WTC11 (cell line): ENCODE data around the gene HMGB2. TPM values are rescaled to one million over a fixed set of nuclear protein-coding genes. Genes with fewer than 3 reads are reported as not detected.

Experiments used
- ATAC-seq: fragments of 200-7000 bp; cut with Tn5 transposase; 2 replicates; pipeline ENCODE4 v1.10.0; 2021; ENCODE audit warnings: mild to moderate bottlenecking, moderate library complexity
- CTCF ChIA-PET: fragments of 300-600 bp; sonication (Branson Sonifier 250); formaldehyde crosslinking; loops from one replicate; lab custom pipeline; 2021; ENCODE audit warnings: antibody characterized with exemption; lab: Charles Lee
- POLR2A ChIA-PET: fragments of 350-600 bp; sonication (Branson Sonifier 250); formaldehyde crosslinking; loops from one replicate; lab custom pipeline; 2021; ENCODE audit warnings: antibody characterized with exemption; lab: Charles Lee
- DNase-seq: peaks from one replicate; pipeline ENCODE4 v3.0.0; 2021; ENCODE audit warnings: low spot score
- H3K27ac Mint-ChIP-seq: 2 replicates; pipeline ENCODE4 v1.8.0; 2021; ENCODE audit warnings: mixed read lengths
- H3K27me3 Mint-ChIP-seq: 2 replicates; pipeline ENCODE4 v1.8.0; 2021; ENCODE audit warnings: low read depth, mild to moderate bottlenecking, moderate library complexity, mixed read lengths
- H3K36me3 Mint-ChIP-seq: 2 replicates; pipeline ENCODE4 v1.8.0; 2021; ENCODE audit warnings: mixed read lengths
- H3K4me1 Mint-ChIP-seq: 2 replicates; pipeline ENCODE4 v1.8.0; 2022; ENCODE audit warnings: mixed read lengths
- H3K4me3 Mint-ChIP-seq: 2 replicates; pipeline ENCODE4 v1.8.0; 2021; ENCODE audit warnings: mild to moderate bottlenecking, moderate library complexity, mixed read lengths
- H3K9me3 Mint-ChIP-seq: 2 replicates; pipeline ENCODE4 v1.8.0; 2021; ENCODE audit warnings: mixed read lengths
- ATF1 ChIP-seq: sonication (generic); formaldehyde crosslinking; IDR thresholded peaks from 2 replicates; pipeline ENCODE4 v1.8.1; 2023; ENCODE audit warnings: mild to moderate bottlenecking, moderate library complexity, missing genetic modification reagents
- CTCF ChIP-seq: fragments of 200-600 bp; IDR thresholded peaks from 2 replicates; pipeline ENCODE4 v1.8.0; 2022; ENCODE audit warnings: antibody characterized with exemption
- ETV6 ChIP-seq: sonication (generic); formaldehyde crosslinking; IDR thresholded peaks from 2 replicates; pipeline ENCODE4 v1.8.1; 2022; ENCODE audit warnings: mild to moderate bottlenecking, missing genetic modification reagents
- FOXP1 ChIP-seq: sonication (generic); formaldehyde crosslinking; IDR thresholded peaks from 2 replicates; pipeline ENCODE4 v1.8.0; 2022; ENCODE audit warnings: missing genetic modification reagents, mild to moderate bottlenecking, moderate library complexity, borderline replicate concordance
- GRHL2 ChIP-seq: fragments of 250-450 bp; sonication (Bioruptor Pico); IDR thresholded peaks from 2 replicates; pipeline ENCODE4 v1.8.0; 2022; ENCODE audit warnings: mild to moderate bottlenecking, moderate library complexity; ENCODE audit not compliant: insufficient replicate concordance, severe bottlenecking
- MYBL2 ChIP-seq: sonication (generic); formaldehyde crosslinking; IDR thresholded peaks from 2 replicates; pipeline ENCODE4 v1.8.1; 2023; ENCODE audit warnings: mild to moderate bottlenecking, moderate library complexity, missing genetic modification reagents
- NFATC4 ChIP-seq: fragments of 250-450 bp; sonication (Bioruptor Pico); IDR thresholded peaks from 2 replicates; pipeline ENCODE4 v1.9.0; 2021; ENCODE audit warnings: mild to moderate bottlenecking
- NFE2L1 ChIP-seq: sonication (generic); formaldehyde crosslinking; IDR thresholded peaks from 2 replicates; pipeline ENCODE4 v1.8.1; 2023; ENCODE audit warnings: missing genetic modification reagents
- TEAD1 ChIP-seq: sonication (generic); formaldehyde crosslinking; IDR thresholded peaks from 2 replicates; pipeline ENCODE4 v1.8.0; 2022; ENCODE audit warnings: mild to moderate bottlenecking, missing genetic modification reagents
- TEAD4 ChIP-seq: sonication (generic); formaldehyde crosslinking; IDR thresholded peaks from 2 replicates; pipeline ENCODE4 v1.8.0; 2022; ENCODE audit warnings: mild to moderate bottlenecking, missing genetic modification reagents
- ZNF121 ChIP-seq: sonication (generic); formaldehyde crosslinking; IDR thresholded peaks from 2 replicates; pipeline ENCODE4 v1.8.0; 2023; ENCODE audit warnings: missing genetic modification reagents
- ZNF416 ChIP-seq: fragments of 250-450 bp; sonication (Bioruptor Pico); IDR thresholded peaks from 2 replicates; pipeline ENCODE4 v1.9.0; 2021; ENCODE audit warnings: mild to moderate bottlenecking, inconsistent platforms
- ZSCAN18 ChIP-seq: fragments of 250-450 bp; sonication (Bioruptor Pico); IDR thresholded peaks from 2 replicates; pipeline ENCODE4 v2.1.2; 2022; ENCODE audit warnings: mild to moderate bottlenecking, moderate library complexity
- total RNA-seq: library from RNA; stranded (reverse); gene quantifications from 3 replicates; pipeline ENCODE4 v1.2.3, GENCODE V29; 2021
- TF ChIP-seq, protein P1 (sequence below): fragments of 250-450 bp; sonication (Bioruptor Pico); conservative IDR thresholded peaks from 2 replicates; pipeline ENCODE4 v1.9.0; 2021; ENCODE audit warnings: mild to moderate bottlenecking
- TF ChIP-seq, protein P2 (sequence below): sonication (generic); formaldehyde crosslinking; IDR thresholded peaks from 2 replicates; pipeline ENCODE4 v1.8.0; 2022; ENCODE audit warnings: mild to moderate bottlenecking, missing genetic modification reagents
- TF ChIP-seq, protein P3 (sequence below): fragments of 250-450 bp; sonication (Bioruptor Pico); IDR thresholded peaks from 2 replicates; pipeline ENCODE4 v1.8.0; 2021; ENCODE audit warnings: mild to moderate bottlenecking
- TF ChIP-seq, protein P4 (sequence below): sonication (generic); formaldehyde crosslinking; IDR thresholded peaks from 2 replicates; pipeline ENCODE4 v1.8.1; 2023; ENCODE audit warnings: mild to moderate bottlenecking, missing genetic modification reagents

Gene HMGB2
- total RNA-seq, 1 experiment from 2014 or later, result 279 TPM

GRCh38 chr4:173379929-173380328 lies 45.8 kb upstream of the HMGB2 start:
- ChIA-PET CTCF (no interaction called here), POLR2A (no interaction called here)
- ATAC-seq (no peak), DNase-seq (no peak)
- H3K27ac Mint-ChIP-seq, result no peak overlapping the region
- H3K9me3 Mint-ChIP-seq, result no peaks in the 10 kb centered on the region
- H3K4me1 Mint-ChIP-seq, result peaks cover 27% of the 10 kb centered on the region
- peaks cover 7% of the 10 kb centered on the region for H3K36me3 Mint-ChIP-seq
- no peak overlapping the region for H3K4me3 Mint-ChIP-seq
- TF ChIP-seq ZNF121 (no peak), NFE2L1 (CRISPR knock-in tag) (no peak), CTCF (no peak), NFATC4 (CRISPR knock-in tag) (no peak), GRHL2 (no peak), ATF1 (CRISPR knock-in tag) (no peak)
- TF ChIP-seq, protein P1, sequence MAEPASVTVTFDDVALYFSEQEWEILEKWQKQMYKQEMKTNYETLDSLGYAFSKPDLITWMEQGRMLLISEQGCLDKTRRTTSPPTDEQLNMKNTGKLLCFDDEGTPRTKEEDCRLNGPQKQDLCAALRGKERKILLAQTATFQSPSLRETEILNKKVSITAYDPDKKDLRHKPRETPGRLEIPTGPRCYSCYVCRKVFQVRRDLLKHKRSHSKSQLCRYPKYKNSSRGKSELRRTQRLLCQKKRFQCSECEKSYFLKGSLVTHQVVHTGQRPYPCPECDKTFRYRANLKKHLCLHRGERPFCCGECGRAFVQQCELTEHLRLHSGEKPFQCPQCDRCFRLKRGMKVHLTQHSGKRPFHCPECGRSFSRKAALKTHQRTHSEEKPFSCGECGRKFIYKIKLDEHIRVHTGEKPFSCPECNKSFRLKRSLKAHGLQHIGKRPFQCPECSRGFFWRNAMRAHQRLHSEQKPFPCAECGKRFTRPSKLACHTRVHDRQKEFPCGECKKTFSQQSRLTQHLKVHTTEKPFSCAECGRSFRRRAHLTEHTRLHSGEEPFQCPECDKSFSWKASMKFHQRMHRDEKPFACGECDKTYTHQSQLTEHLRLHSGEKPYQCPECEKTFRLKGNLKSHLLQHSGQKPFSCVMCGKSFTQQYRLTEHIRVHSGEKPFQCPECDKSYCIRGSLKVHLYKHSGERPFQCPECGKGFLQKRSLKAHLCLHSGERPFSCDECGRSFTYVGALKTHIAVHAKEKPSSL, result no peak
- no peaks in the 10 kb centered on the region for H3K27me3 Mint-ChIP-seq

DNA sequence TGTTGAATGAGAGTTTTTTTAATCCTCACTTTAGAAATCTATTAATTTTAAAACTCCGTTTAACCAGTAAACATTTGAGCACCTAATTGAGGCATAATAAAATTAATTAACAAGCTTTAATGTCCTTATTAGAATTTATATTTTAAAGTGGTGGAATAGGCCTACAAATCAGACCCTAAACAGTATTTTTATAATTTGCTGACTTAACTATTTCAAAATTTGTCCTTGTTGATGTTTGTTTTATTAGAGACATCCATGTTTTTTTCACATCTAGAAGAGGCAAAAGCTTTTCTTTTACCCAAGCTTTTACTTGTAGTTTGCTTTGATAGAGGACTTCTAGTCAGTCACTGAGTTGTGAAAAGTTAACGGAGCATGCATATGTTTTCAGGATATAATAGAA lies 40.4 kb upstream of the HMGB2 start:
- no peak overlapping the region for H3K27ac Mint-ChIP-seq
- DNase-seq (no peak), ATAC-seq (no peak)
- H3K4me3 Mint-ChIP-seq, result no peak overlapping the region
- peaks cover 7% of the 10 kb centered on the region for H3K27me3 Mint-ChIP-seq
- ChIA-PET CTCF (no interaction called here), POLR2A (no interaction called here)
- peaks cover 15% of the 10 kb centered on the region for H3K36me3 Mint-ChIP-seq
- TF ChIP-seq TEAD1 (CRISPR knock-in tag) (no peak), NFE2L1 (CRISPR knock-in tag) (no peak)
- no peaks in the 10 kb centered on the region for H3K9me3 Mint-ChIP-seq
- peaks cover 18% of the 10 kb centered on the region for H3K4me1 Mint-ChIP-seq

- no peak for TF ChIP-seq TEAD4 (CRISPR knock-in tag)
- TF ChIP-seq, protein P2, sequence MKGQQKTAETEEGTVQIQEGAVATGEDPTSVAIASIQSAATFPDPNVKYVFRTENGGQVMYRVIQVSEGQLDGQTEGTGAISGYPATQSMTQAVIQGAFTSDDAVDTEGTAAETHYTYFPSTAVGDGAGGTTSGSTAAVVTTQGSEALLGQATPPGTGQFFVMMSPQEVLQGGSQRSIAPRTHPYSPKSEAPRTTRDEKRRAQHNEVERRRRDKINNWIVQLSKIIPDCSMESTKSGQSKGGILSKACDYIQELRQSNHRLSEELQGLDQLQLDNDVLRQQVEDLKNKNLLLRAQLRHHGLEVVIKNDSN (CRISPR knock-in tag), result peak; percentile 34; the same call in 1 of the 2 replicates
- Mint-ChIP-seq H3K27ac (peak overlapping the region; percentile 61; the same call in 1 of the 2 replicates), H3K27me3 (peaks cover 7% of the 10 kb centered on the region), H3K4me3 (peak overlapping the region; percentile 90), H3K36me3 (peaks cover 15% of the 10 kb centered on the region), H3K4me1 (peaks cover 14% of the 10 kb centered on the region), H3K9me3 (no peaks in the 10 kb centered on the region)
- CTCF ChIA-PET, result interaction anchor here (0.6 to 3.3 kb wide), 10 partner anchors 10 to 813 kb away, joined by 3 to 25 read pairs (median 6); partner anchors contain the start of gene HMGB2
- DNase-seq, result peak; percentile 53
- peak; percentile 32 for ATAC-seq
- POLR2A ChIA-PET, result interaction anchor here (0.6 to 4.5 kb wide), 8 partner anchors 27 to 479 kb away, joined by 3 to 109 read pairs (median 3); partner anchors contain the start of genes HMGB2 and SCRG1
These were observed 37.4 kb upstream of the HMGB2 start for GRCh38 chr4:173371292-173372192.

DNA sequence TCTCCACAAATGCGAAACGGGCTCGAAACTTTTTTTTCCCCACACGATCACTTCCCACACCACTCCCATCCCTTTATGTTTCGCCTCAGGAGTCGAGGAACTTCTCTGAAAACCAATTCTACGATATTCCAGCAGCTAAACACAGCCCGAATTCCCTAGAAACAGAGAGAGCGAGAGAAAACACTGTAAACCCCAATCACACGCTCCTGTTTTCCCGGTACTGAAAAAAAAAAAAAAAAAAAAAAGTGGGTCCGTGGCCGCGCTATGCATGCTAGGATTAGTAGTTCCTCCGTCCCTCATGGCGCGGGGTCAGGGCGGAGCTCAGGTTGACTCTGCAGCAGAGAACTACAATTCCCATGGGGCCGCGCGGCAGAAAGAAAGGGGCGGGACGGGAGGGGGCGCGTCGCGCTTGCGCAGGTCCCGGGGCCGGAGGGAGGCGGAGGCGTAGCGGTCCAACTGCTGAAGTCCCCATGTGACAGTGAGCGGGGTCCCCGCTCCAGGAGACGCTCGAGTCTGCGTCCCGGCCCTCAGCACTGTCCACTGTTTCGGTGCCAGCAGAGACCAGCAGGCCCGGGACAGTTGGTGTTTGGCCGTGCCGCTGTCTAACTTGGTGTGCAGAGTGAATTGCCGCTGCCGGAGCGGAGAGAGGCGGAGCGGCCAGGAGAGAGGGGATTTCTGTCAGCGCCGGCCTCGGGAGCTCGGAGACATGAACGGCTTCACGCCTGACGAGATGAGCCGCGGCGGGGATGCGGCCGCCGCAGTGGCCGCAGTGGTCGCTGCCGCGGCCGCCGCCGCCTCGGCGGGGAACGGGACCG lies 36.5 kb upstream of the HMGB2 start, which contains the start of gene SAP30:
Gene SAP30 (plus strand): TSS at position 478 of the 815 bp plus-strand sequence. CDS start 229 bp downstream, at position 707.
- ChIA-PET CTCF (interaction anchor here (0.6 to 3.3 kb wide), 20 partner anchors 10 to 814 kb away, joined by 3 to 25 read pairs (median 4); partner anchors contain the start of gene HMGB2), POLR2A (interaction anchor here (0.6 to 4.5 kb wide), 10 partner anchors 12 to 357 kb away, joined by 3 to 109 read pairs (median 3); partner anchors contain the start of gene HMGB2)
- H3K4me1 Mint-ChIP-seq, result peaks cover 22% of the 10 kb centered on the region
- peaks cover 10% of the 10 kb centered on the region for H3K36me3 Mint-ChIP-seq
- H3K4me3 Mint-ChIP-seq, result peak within 1 kb of the TSS; percentile 100
- H3K27ac Mint-ChIP-seq, result peak within 1 kb of the TSS; percentile 100
- DNase-seq (peak; percentile 98), ATAC-seq (peak; percentile 86)
- H3K27me3 Mint-ChIP-seq, result peaks cover 7% of the 10 kb centered on the region
- H3K9me3 Mint-ChIP-seq, result no peaks in the 10 kb centered on the region
- no peak for TF ChIP-seq ZSCAN18 (CRISPR knock-in tag)
- TF ChIP-seq, protein P3, sequence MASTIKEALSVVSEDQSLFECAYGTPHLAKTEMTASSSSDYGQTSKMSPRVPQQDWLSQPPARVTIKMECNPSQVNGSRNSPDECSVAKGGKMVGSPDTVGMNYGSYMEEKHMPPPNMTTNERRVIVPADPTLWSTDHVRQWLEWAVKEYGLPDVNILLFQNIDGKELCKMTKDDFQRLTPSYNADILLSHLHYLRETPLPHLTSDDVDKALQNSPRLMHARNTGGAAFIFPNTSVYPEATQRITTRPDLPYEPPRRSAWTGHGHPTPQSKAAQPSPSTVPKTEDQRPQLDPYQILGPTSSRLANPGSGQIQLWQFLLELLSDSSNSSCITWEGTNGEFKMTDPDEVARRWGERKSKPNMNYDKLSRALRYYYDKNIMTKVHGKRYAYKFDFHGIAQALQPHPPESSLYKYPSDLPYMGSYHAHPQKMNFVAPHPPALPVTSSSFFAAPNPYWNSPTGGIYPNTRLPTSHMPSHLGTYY (CRISPR knock-in tag), result no peak
- peak; percentile 81 for TF ChIP-seq FOXP1 (CRISPR knock-in tag)
- TF ChIP-seq ZNF416 (CRISPR knock-in tag), result no peak
- TF ChIP-seq MYBL2 (CRISPR knock-in tag), result 0 out of 2 replicates have a peak, but pooled peaks have one; percentile 61
- TF ChIP-seq ETV6, result peak; percentile 69; the same call in 1 of the 2 replicates
- TF ChIP-seq, protein P4, sequence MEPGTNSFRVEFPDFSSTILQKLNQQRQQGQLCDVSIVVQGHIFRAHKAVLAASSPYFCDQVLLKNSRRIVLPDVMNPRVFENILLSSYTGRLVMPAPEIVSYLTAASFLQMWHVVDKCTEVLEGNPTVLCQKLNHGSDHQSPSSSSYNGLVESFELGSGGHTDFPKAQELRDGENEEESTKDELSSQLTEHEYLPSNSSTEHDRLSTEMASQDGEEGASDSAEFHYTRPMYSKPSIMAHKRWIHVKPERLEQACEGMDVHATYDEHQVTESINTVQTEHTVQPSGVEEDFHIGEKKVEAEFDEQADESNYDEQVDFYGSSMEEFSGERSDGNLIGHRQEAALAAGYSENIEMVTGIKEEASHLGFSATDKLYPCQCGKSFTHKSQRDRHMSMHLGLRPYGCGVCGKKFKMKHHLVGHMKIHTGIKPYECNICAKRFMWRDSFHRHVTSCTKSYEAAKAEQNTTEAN, result no peak
